ENCODE measurements around the gene FRMD4B.

FRMD4B gene

GRCh38 chr3:69120879-69121464, 264.9 kb downstream of the FRMD4B start:
- DNase-seq, result peak; percentile 67
